ENCODE measurements around the gene KCNC3. TPM values are rescaled to one million over a fixed set of nuclear protein-coding genes. Genes with fewer than 3 reads are reported as not detected.

Gene KCNC3
- total RNA-seq, 1 experiment from 2014 or later: 5.3 TPM

GRCh38 chr19:50322234-50322633 is 6.9 kb downstream of the KCNC3 start:
- H3K4me1 Mint-ChIP-seq (ENCODE audit: low read depth, unreplicated experiment): peaks cover 7% of the 10 kb centered on the region
- intact Hi-C loops (cut with micrococcal nuclease; ENCODE audit: unreplicated experiment): no loop called here
- peaks cover 13% of the 10 kb centered on the region for H3K27me3 Mint-ChIP-seq (ENCODE audit: unreplicated experiment)
- no peak overlapping the region for H3K4me3 Mint-ChIP-seq (ENCODE audit: low read depth, unreplicated experiment)
- H3K27ac Mint-ChIP-seq (ENCODE audit: unreplicated experiment): no peak overlapping the region
- no peaks in the 10 kb centered on the region for H3K9me3 Mint-ChIP-seq (ENCODE audit: low read depth, unreplicated experiment)
- H3K36me3 Mint-ChIP-seq (ENCODE audit: insufficient read depth, unreplicated experiment): peaks cover 12% of the 10 kb centered on the region
- no peak for TF ChIP-seq CTCF (IDR thresholded peaks at IDR 0.05; ENCODE audit: unreplicated experiment)
- CTCF ChIA-PET: no interaction called here
- no peak for DNase-seq
- BruUV-seq (replicated peaks): no TSS peak

- intact Hi-C loops (cut with micrococcal nuclease; ENCODE audit: unreplicated experiment): no loop called here
- Mint-ChIP-seq H3K9me3 (ENCODE audit: low read depth, unreplicated experiment) (no peaks in the 10 kb centered on the region), H3K36me3 (ENCODE audit: insufficient read depth, unreplicated experiment) (peaks cover 8% of the 10 kb centered on the region), H3K4me1 (ENCODE audit: low read depth, unreplicated experiment) (peaks cover 3% of the 10 kb centered on the region), H3K4me3 (ENCODE audit: low read depth, unreplicated experiment) (no peak overlapping the region), H3K27ac (ENCODE audit: unreplicated experiment) (no peak overlapping the region), H3K27me3 (ENCODE audit: unreplicated experiment) (peaks cover 9% of the 10 kb centered on the region)
- no peak for TF ChIP-seq CTCF (IDR thresholded peaks at IDR 0.05; ENCODE audit: unreplicated experiment)
- no TSS peak for BruUV-seq (replicated peaks)
- DNase-seq: no peak
- CTCF ChIA-PET: no interaction called here
Measured at GRCh38 chr19:50321831-50322230, 7.3 kb downstream of the KCNC3 start.

GRCh38 chr19:50320596-50320995 is 8.6 kb downstream of the KCNC3 start:
- H3K4me1 Mint-ChIP-seq (ENCODE audit: low read depth, unreplicated experiment): no peaks in the 10 kb centered on the region
- CTCF ChIA-PET: interaction anchor here (0.6 kb wide), 1 partner anchor 20 kb away, joined by 7 read pairs; no protein-coding TSS in a partner anchor
- peaks cover 9% of the 10 kb centered on the region for H3K36me3 Mint-ChIP-seq (ENCODE audit: insufficient read depth, unreplicated experiment)
- TF ChIP-seq CTCF (IDR thresholded peaks at IDR 0.05; ENCODE audit: unreplicated experiment): no peak
- H3K4me3 Mint-ChIP-seq (ENCODE audit: low read depth, unreplicated experiment): no peak overlapping the region
- no peak for DNase-seq
- BruUV-seq (replicated peaks): no TSS peak
- H3K9me3 Mint-ChIP-seq (ENCODE audit: low read depth, unreplicated experiment): no peaks in the 10 kb centered on the region
- intact Hi-C loops (cut with micrococcal nuclease; ENCODE audit: unreplicated experiment): no loop called here
- no peaks in the 10 kb centered on the region for H3K27me3 Mint-ChIP-seq (ENCODE audit: unreplicated experiment)
- H3K27ac Mint-ChIP-seq (ENCODE audit: unreplicated experiment): no peak overlapping the region

- Mint-ChIP-seq H3K27ac (ENCODE audit: unreplicated experiment) (no peak overlapping the region), H3K36me3 (ENCODE audit: insufficient read depth, unreplicated experiment) (peaks cover 9% of the 10 kb centered on the region), H3K4me1 (ENCODE audit: low read depth, unreplicated experiment) (no peaks in the 10 kb centered on the region), H3K27me3 (ENCODE audit: unreplicated experiment) (no peaks in the 10 kb centered on the region), H3K4me3 (ENCODE audit: low read depth, unreplicated experiment) (no peak overlapping the region), H3K9me3 (ENCODE audit: low read depth, unreplicated experiment) (no peaks in the 10 kb centered on the region)
- TF ChIP-seq CTCF (IDR thresholded peaks at IDR 0.05; ENCODE audit: unreplicated experiment): no peak
- intact Hi-C loops (cut with micrococcal nuclease; ENCODE audit: unreplicated experiment): no loop called here
- no peak for DNase-seq
- CTCF ChIA-PET: no interaction called here
- no TSS peak for BruUV-seq (replicated peaks)
Measured at GRCh38 chr19:50320051-50320450, 9.1 kb downstream of the KCNC3 start.
